HG02943 (cell line): ENCODE data around the gene COPZ1.

ENCODE experiments used
- ATAC-seq: cut with Tn5 transposase; IDR thresholded peaks from one replicate; pipeline ENCODE4 v1.9.1; 2021; ENCODE audit warnings: mild to moderate bottlenecking, low read depth, moderate library complexity; ENCODE audit not compliant: unreplicated experiment

COPZ1 gene

DNA sequence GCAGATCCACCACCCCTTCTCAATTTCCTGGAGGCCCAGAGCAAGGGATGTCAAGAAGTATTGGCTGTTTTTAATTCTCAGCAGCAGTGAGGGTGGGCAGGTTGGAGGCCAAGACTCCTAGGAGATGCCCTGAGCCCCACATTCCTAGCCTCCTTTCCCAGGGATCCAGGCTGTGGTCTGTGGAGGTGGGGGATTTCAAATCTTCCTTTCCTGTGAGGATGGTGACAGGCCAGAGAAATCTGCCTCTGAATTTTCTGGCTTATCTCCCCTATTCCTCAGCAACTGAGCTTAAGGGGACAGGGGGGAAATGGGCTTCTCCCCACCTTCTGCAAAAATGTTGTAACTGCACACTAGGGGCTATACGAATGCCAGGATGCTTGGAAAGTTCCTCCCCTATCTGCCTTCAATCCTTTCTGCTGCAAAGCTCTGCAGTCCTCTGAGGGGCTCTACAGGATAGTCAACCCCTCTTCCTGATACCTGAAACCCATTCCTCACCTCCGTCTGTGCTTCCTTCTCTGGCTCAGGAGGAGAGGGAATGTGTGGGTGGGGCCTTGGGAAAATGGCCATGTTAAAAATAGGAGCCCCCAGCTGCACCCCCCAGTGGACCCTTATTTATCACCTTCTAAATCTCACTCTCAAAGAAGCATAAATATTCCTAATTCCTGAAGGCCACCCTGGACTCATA, 32.7 kb downstream of the COPZ1 start:
- ATAC-seq: no peak

GRCh38 chr12:54358191-54358944, 33.4 kb downstream of the COPZ1 start:
- no peak for ATAC-seq

- ATAC-seq: peak; percentile 95
These were observed 34.2 kb downstream of the COPZ1 start for GRCh38 chr12:54358945-54359761.

GRCh38 chr12:54359762-54360351, 34.9 kb downstream of the COPZ1 start:
- no peak for ATAC-seq

DNA sequence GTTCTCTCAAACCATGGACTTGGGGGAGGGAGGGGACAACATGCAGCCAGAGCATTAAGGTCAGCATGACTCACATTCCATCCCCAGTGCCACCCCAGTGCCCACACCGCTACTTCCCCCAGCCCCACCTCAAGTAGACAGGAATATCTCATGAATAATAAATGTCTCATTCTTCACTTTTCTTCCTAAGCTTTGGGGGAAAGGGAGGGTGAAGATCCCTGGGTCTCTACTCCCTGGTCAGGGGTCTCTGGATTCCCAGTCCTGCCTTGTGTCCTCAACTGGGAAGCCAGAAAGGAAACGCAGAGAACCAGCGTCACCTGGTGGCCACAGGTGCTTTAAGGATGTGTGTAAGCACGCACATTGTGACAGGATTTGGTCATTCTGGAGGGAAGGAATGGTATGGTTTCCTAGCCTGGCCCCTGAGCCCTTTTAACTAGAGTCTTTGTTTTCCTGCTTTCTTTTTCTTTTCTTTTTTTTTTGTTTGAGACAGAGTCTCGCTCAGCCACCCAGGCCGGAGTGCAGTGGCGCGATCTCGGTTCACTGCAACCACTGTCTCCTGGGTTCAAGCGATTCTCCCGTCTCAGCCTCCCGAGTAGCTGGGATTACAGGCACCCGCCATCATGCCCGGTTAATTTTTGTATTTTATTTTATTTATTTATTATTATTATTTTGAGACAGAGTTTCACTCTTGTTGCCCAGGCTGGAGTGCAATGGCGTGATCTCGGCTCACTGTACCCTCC, 36.0 kb downstream of the COPZ1 start:
- ATAC-seq: no peak

DNA sequence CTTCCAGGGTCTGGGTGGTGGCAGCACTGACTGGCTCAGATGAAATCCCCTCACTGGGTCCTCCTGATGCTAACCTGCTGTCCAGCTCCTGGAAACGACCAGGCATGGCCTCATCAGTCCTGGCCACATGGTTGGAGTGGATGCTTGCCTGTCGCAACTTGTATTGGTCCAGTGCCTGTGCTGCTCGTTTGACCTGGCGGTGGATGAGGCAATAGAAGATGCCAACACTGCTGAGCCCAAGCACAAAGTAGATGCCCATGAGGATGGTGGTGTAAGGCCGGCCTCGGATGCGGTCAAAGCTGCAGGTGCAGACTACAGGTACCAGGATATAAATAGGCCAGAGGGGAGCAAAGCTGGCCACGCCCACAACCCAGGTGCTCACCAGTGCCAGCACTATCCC, 38.1 kb downstream of the COPZ1 start:
- no peak for ATAC-seq

DNA sequence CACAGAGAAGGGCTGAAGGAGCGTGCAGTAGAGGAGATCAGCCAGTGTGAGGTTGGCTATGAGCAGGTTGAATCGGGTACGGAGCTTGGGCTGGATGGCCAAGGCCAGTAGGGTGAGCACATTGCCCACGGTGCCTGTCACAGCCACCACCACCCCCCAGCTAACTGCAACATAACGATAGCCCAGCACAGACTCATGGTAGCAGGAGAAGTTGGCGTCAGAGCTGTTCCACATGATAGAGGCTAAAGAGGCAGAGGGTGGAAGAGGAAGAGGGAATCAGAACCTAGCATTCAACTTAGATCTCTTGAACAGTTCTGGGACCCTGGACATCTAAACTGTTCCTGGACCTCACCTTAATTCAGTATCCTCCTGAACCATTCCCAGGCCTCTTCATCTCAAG, 38.7 kb downstream of the COPZ1 start:
- no peak for ATAC-seq

GRCh38 chr12:54364413-54364812, 39.5 kb downstream of the COPZ1 start, which contains the start of gene GPR84:
TSS of gene GPR84 (minus strand) at chr12:54364486. CDS start at chr12:54363851, 635 bp downstream.
- no peak for ATAC-seq

DNA sequence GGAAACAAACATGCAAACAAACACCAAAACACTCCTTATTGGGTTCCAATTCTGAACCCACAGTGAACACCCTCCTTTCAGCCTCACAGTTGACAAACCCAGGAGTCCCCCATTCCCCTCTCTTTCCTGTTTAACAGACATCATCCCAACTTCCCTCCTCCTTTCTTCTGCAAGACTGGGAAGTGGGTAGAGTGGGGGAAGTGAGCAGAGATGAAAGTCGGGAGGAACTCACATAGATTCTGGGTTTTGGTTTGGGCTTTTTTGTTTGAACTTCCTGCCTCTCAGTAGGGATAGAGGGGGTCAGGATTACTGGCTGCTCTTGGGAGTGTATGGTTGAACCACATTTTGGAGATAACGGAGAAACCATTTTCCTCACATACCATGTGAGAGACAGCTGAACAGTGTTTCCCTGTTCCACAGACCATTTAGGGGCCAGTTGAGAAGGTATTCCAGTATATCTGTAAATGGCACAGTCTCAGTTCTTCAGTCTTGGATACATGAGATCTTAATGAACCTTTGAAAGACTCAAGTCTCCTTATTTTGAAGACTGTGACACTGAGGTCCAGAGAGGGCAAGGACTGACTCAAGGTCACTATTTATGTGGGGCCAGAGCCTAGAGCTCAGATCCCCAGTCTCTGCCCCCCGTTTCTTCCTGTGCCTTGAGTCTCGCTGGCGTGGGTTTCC, 43.2 kb downstream of the COPZ1 start:
- no peak for ATAC-seq

DNA sequence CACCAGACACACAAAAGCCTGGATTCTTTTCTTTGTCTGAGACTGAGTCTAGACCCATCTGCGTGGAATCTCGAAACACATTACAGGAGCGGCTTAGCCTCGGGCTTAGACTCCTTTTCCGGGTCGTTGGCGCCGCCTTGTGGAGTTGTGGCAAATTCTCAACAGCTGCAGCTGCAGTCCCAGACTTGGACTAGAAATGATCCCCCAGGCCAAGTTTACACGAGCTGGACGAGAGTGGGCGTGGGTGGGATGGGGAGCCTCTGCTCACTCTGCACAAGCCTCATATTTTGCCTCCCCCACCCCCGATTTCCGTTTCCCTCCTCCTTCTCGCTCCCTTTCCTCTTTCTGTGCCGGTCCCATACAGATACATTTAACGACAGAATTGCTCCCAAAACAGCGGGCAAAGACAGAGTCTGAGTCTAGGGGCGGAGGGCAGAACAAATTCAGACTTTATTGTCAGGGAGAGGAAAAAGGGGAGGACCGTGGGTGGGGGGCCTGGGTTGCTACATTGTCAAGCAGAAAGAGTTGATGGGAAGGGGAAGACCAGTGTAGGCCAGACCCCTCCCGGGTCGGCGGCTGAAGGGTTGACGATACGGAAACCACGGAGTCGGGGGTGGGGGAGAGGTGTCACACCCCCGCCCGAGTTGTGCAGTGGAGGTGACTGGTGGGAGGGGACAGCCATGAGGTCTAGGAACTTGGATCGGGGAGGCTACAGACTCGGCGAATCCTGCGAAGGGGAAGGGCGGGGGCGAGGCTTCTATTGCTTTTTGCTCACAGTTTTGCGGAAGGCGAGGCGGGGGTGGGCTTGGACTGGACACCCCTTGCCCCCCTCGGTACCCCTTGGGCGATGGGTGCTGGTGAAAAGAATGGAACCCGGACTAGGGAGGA, 44.0 kb downstream of the COPZ1 start:
- ATAC-seq: no peak

- no peak for ATAC-seq
These were observed 44.7 kb downstream of the COPZ1 start for GRCh38 chr12:54369597-54370131.

DNA sequence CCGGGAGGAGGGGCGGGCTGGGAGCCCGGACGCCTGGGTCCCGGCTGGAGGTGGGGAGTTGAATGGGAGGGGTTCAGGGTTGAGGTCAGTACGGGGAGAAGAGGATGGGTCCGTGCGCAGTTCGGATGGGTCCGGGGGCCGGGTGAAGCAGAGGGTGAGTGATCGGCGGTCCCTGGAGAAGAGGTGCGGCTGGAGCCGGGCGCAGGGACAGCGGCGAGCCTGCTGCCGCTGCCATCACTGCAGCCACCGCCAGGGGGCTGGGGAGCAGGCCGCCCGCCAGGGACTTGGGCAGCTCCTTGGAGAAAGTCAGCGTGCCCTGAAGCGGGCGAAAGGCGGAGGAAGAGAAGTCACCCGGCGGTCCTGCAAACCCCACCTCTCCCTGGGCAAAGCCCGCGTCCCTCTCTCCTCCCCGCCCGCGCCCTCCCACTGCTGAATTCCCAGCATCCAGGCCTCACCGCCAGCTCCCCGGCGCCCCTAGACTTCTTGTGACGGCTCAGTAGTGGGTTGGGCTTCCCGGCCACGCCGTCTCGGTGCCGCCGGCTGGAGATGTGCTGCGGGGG, 45.3 kb downstream of the COPZ1 start:
- ATAC-seq: no peak

DNA sequence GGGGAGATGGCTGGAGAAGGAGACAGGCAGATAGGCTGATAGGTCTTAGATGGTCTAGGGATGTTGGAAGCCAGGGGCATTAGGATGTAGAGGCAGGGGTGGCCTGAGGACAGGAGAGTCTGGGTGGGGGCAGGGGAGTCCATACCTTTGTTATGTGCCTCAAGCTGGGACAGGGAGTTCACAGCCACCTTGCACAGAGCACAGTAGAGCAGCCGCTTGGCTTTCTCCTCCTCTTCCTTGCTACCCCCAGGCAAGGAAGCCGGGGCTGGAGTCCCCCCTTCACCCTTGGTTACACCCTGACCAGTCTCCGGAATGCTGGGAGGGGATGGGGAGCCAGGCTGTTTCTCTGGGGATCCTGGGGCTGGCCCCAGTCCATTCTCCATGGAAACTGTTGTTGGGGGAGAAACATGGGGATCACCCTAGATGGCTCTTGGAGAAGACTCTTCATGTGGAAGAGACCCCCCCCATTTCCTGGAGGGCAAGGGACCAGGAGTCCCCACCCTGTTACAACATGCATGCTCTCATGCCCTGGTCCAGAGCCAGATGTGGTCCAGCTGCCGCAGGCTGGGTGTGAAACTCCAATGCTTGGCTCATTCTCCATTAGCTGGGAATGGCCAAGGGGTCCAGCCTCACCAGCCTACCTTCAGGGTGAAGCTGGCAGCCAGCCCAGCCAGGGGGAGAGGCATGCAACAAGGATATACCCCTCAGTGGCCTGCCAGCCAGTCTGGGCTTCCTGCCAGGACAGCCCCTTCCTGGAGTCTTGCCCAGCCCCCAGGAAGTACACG, 46.6 kb downstream of the COPZ1 start:
- ATAC-seq: no peak

DNA sequence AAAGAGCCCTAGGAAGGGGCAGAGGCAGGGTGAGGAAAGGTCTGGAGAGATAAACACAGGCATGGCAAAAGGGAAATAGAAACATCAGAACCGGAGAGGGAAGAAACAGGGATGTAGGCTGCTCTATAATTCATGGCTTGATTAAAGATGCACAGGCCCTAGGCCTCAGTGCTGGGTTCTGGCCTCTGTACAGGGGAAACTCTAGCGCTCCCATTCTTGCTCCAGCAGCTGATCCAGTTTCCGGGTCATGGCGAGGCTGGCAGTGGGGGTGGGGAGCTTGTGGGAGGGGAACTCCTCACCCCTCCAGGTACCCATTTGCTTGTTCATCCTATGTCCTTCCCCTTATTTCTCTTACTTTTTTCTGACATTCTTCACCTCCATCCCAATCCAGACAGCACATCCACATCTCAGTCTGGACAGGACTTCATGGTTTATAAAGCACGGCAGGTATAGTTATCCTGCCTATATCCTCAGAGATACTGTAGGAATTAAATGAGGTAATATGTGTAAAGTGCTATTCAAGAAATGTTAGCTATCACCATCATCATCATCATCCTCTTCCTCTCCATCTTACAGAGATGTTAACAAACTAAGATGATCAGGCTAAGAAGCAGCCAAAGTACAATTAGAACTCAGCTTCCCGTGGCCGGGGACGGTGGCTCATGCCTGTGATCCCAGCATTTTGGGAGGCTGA, 47.3 kb downstream of the COPZ1 start:
- no peak for ATAC-seq

DNA sequence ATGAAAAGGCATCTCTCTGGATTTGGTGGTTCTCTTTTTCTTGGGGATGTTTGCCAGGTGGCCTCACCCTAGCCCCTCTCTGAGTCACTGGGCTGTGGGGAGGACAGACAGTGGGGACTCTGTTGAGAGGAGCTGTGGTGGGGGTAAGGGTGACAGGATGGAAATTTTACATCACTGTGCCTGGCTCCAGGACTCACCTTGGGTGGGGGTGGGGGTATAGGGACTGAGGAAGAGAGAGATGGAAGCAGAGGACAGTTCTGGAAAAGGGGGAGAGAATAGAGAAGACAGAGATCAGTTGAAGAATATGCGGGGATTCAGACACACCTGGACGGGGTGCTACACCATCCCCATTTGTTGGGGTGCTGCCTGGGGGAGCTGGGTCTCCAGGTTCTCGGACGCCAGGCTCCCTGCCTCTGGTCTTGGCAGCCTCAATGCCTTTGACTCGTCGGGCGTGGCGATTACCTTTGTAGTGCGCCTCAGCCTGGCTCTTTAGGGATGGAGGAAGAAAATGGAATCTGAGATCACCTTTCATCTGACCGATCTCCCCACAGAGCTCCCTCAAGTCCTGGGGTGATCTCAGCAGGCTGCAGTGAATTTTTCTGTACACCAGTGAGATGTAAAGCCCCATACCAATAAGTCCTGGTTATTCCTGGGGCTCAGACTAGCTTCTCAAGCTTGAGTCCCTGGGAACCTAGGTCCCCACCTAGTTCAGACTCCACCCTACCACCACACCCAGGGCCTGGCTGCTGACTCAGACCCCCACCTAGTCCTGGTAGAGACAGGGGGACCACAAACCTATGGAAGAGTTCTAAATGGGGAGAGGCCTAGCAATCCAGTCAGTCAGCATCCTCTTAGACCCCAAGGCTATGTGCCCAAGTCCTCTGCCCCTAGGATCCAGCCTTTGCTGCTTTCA, 49.0 kb downstream of the COPZ1 start:
- no peak for ATAC-seq
